ENCODE results near the gene JAKMIP1.

Gene JAKMIP1

GRCh38 chr4:6086846-6087245 is 113.5 kb downstream of the JAKMIP1 start:
- DNase-seq = no peak

- DNase-seq = no peak
Observed at GRCh38 chr4:6085691-6086628, 114.4 kb downstream of the JAKMIP1 start.

DNA sequence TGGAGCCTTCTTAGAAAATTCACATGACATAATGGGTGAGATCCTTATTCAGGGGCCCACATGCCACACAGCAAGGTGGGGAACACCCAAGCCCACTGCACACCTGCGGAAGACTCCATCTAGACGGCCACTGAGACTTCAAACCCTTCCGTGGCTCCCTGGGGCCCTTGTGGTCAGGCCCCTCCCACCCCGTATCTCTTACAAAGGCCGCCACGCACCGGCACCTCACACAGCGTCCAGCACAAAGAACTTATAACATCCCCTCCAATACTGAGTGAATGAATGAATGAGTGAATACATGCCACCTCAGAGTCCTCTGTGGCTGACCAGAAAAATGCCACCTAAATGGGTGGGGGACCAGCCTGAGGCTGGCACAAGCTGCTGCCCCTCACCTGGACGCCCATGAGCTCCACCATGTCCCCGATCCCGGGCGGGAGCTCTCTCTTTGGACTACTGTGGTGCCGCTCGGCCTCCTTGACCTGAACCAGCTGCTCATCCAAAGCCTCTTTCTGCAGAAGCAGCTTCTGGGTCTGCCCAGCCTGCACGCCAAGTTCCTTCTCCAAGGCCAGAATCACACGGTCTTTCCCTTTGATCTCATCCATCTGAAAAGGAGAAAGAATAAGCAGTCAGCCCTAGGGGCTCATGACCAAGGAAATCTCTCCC is 115.2 kb downstream of the JAKMIP1 start:
- DNase-seq = no peak

DNA sequence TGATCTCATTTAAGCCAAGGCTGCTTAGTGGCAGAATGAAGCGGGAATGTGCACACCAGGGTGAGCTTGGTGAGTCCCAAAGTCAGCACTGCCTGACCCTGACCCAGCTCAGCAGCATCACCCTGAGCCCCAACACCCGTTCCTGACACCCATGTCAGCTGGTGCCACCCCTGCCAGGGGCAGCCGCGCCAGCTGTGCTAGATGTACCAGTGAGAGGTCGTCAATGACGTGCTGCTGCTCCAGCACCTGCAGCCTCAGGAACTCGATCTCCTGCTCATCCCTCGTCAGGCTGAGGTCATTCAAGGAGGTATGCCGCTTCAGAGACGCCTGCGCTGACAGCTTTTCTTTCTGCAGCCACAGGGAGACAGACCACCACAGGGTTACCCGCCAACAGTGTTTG is 120.4 kb downstream of the JAKMIP1 start:
- no peak for DNase-seq

DNA sequence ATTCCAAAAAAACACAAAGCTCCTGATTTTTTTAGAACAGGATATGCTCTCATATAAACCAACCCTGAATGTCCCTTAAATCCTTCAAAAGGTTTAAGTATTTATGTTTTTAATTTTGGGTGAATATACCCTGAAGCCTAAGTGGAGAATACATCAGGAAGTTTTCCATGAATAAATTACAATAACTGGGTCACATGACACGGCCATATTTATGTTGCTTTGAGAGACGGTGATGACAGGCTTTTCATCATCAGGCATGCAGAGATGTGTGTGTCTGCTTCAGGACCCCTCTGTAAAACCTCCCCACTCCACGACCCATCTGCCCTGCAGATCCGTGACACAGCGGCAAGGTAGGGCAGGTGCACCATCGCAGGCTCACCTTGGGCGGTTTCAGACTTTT is 121.8 kb downstream of the JAKMIP1 start:
- no peak for DNase-seq

DNA sequence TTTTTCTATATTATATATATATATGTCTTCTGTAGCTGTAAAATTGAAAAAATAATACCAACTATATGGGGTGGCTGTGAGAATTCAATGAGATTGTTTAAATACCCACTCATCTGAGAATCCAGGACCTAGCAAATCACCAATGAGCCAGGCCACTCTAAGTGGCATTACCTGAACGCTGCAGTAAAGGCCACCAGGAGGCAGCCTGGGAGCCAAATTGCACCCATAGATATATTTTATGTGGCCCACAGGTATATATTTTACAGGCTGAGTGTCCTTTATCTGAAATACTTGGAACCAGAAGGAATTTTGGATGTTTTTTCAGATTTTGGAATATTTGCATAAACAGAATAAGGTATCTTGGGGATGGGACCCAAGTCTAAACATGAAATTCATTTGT is 124.0 kb downstream of the JAKMIP1 start:
- DNase-seq = no peak

DNA sequence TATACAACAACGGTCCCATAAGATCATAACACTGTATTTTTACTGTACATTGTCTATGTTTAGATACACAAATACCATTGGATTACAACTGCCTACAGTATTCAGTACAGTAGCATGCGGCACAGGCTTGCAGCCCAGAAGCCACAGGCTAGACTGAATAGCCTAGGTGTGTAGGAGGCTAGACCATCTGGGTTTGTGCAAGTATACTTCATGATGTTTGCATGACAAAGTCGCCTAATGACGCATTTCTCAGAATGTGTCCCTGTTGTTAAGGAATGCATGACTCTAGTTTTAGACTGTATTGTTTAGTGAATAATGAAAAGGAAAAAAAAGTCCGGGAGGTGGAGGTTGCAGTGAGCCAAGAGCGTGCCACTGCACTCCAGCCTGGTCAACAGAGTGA is 125.6 kb downstream of the JAKMIP1 start:
- DNase-seq = no peak

- DNase-seq = no peak
Observed at GRCh38 chr4:6071959-6072720, 128.2 kb downstream of the JAKMIP1 start.

- DNase-seq = no peak
Observed at GRCh38 chr4:6071191-6071958, 129.0 kb downstream of the JAKMIP1 start.

DNA sequence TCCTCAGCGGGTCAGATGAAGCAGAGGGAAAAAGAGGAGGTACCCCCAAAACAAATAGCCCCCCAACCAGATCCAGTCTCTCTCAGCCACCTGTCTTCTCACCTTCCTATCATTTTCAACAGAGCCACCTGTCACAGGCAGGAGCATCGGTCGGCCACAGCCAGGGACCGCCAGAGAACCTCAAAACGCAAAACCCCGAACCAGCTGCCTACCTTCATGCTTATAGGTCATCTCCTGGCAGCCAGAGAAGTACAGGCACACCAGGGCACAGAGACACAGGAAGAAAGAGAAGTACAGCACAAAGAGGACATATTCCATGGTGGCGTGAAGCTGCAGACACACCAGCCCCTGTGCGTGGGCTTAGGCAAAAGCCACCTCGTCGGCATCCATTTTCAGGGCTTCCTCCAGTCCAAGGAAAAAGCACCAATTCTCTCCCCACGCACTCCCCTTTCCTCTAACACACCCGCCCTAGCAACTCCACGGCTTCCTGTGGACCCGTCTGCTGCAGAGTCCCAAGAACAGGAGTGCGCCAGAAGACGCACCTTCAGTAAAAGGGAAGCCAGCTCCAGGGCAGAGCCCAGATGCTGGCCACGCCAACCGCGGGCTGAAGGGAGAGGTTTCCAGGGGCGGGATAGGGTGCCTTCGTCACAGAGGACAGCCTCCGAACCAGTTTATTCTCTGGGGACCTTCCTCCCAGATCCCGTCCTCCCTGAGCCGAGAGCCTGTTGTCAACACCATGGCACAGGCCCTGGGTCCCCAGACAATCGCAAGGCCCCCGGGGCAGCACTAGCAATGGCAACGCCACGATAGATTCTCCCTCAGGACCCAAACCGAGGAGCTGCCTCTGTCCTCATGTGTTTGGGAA is 130.3 kb downstream of the JAKMIP1 start:
- no peak for DNase-seq

DNA sequence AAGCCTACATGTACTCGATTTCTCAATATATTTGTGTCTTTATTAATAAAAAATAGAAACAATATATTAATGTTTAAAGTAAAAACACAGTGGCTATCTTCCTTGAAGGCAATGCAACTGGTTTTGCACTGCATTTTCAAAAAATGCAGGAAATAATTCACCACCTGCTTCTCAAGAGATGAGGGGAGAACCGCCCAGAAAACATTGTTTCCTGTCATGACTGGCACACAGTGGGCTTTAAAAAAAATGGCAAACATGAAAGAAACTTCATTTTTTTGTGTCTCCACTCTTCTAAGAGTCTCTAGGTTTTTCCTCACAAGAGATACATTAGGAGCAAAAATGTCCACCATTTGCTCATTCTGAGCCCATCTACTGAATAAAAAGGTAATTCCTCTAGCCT is 131.4 kb downstream of the JAKMIP1 start:
- DNase-seq = no peak

- DNase-seq = no peak
Observed at GRCh38 chr4:6065934-6066590, 134.3 kb downstream of the JAKMIP1 start.

GRCh38 chr4:6065166-6065565 is 135.2 kb downstream of the JAKMIP1 start:
- no peak for DNase-seq

DNA sequence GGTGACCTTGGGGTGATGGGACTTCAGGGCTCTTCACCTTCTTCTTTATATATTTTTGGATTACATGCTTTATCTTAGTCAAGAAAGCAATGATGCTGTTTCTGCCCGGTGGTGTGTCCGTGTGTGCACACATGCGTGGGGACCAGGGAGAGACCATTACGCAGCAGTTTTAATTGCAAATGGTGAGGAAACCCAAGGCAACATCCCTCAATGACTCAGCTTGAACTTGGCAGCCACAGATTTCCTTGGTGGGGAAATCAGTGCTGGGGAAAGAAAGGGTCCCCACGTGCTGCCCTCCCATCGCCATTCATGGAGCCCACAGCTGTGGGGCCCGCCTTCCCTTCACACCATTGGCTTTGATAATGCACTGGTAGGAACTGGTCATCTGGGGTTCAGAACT is 136.0 kb downstream of the JAKMIP1 start:
- no peak for DNase-seq

- DNase-seq = no peak
Observed at GRCh38 chr4:6063684-6064083, 136.7 kb downstream of the JAKMIP1 start.

DNA sequence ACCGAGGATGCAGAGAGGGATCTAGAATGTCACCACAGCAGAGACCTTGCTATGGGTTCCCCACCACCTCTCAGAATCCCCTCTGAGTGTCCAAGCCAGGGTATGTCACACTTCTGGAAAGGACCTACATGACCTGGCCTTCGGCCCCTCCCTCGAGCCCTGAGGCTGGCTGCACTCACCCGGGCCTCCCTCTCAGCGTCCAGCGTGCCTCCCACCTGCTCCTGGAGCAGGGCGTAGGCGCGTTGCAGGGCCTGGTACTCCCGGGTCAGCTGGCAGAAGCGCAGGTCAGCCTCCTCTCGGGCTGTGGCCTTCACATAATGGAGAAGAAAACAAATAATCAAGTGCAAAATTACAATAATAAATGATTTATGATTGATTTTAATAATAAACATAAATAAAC is 138.2 kb downstream of the JAKMIP1 start:
- no peak for DNase-seq

GRCh38 chr4:6059375-6059805 is 141.0 kb downstream of the JAKMIP1 start:
- DNase-seq = no peak

DNA sequence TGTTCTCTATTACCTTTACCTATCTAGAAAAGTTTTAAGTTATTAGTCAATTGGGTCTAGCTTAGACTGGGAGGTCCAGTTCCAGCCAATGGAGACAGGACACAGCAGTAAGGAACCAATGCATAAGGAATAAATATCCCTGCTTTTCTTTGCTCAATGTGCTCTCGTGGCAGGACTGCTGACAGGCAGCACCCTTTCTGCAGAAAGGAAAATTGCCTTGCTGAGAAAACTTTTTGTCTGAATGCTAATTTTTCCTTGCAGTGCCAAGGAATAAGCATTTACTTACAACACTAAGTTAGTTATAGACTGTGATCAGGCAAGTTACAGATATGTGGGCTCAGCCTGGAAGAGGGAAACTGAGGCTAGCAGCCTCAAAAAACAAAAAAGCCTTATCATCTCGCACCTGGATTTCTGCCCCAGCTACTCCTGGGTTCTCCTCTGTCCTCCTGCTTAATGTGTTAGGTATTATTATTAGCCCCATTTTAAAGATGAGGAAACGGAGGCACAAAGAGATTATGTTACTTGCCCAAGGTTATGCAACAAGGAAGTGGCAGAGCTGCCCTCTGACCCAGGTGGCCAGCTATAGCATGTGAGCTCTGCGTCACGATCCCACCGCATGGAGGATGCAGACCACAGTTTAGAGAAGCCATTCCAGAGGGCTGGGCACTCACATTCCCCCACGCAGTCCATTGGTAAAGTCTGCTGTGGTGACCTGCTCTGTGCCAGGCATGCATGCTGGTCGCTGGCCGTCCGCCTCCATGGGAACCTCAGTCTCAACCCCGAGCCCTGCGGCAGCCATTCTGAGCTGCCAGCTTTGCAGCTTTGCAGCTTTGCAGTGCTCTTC is 141.6 kb downstream of the JAKMIP1 start:
- no peak for DNase-seq

GRCh38 chr4:6056976-6057766 is 143.2 kb downstream of the JAKMIP1 start:
- no peak for DNase-seq

All from fibroblast of upper back skin (primary cell).